ENCODE results near the gene NCEH1.

Gene NCEH1

DNA sequence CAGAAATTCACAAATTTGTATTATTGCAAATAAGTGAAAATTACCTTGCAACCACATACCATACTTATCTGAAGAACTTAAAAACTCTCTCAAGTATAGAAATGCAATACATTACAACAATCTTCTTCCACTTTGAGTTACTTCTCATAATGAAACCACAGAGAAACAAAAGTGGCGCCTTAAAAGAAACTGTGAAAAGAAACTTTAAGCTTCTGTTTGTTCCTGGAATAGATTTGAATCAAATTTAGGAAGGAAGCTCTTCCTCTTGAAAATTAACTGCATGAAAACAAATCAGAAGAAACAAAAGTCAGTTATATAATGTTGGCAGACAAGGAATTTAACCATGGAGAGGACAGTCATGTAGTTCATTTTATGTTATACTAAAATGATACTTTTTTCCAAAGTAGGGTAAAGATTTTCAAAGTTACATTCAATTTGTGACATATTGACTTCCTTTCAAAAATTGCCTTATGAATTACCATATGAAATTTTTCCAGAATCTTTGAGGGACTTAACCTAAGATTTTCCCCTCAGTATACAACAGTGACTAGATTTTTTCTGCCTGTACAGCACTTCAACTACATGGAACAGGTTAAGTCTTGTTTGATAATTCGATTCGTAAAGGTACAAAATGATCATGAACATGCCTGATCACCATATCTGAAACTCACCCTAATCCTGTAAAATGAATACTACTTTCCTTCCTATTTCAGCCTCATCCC, 130.0 kb downstream of the NCEH1 start:
- no CpG with 5 or more reads among the region's 3 CpGs for WGBS, 2 experiments (ENCODE audit: insufficient coverage in 2 of 2)
- Histone ChIP-seq H3K27ac (ENCODE audit: low read depth, low read length, severe bottlenecking) (no peak overlapping the region), H3K9me3 (ENCODE audit: control insufficient read depth, low read length) (no peaks in the 10 kb centered on the region), H3K4me1 (ENCODE audit: control insufficient read depth, insufficient read depth, low read length, poor library complexity, severe bottlenecking) (no peaks in the 10 kb centered on the region), H3K4me3 (ENCODE audit: extremely low read depth, insufficient read depth, low read length, poor library complexity, severe bottlenecking) (no peak overlapping the region), H3K36me3 (ENCODE audit: control insufficient read depth, insufficient read depth, low read length) (no peaks in the 10 kb centered on the region)
